NCI-H524 treated with DMSO at 0.1 percent for 48 hours (cell line): ENCODE measurements around the gene PIK3AP1.

ENCODE experiments used
- DNase-seq: peaks from one replicate; lab custom pipeline; 2025; lab: John Stamatoyannopoulos, UW

The PIK3AP1 gene

GRCh38 chr10:96642973-96643372, 77.3 kb downstream of the PIK3AP1 start:
- peak; percentile 0 for DNase-seq

DNA sequence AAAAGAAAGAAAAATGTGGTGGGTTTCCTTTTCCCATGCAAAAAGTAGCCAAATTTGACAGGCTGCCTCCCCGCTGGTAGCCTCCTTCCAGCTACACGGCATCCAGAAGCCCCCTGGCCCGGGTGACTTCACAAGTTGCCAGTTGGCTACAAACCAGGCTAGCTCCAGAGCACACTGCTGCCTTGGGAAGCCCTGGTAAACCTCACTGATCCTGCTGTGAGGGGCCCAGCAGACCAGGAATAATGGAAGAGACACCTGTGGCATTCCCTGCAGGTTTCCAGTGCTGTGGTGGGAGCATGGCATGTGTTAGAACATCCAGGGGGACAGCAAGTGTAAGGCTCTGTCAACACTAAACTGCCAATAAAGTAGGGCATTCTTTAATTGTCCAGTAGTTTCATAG, 77.8 kb downstream of the PIK3AP1 start:
- no peak for DNase-seq

- no peak for DNase-seq
Measured at GRCh38 chr10:96641396-96642295, 78.7 kb downstream of the PIK3AP1 start.

DNA sequence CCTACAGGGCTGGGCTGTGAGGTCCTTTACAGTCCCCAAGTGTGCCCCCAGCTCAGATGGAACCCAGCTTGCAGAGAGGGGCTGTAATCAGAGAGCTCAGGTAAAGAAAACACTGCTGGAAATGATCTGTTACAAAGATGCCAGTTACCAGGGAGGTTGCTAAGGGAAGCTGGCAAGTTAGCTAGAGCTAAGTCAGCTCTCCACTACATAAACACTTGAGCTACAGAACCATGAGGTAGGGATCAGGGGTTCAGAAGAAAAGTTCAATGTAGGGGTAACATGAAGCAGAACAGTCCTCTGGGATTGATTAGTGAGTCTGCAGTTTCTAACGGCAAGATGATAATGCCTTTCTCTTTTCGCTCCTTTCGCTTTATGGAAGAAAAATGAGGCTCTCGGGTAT, 80.4 kb downstream of the PIK3AP1 start:
- DNase-seq, result no peak

DNA sequence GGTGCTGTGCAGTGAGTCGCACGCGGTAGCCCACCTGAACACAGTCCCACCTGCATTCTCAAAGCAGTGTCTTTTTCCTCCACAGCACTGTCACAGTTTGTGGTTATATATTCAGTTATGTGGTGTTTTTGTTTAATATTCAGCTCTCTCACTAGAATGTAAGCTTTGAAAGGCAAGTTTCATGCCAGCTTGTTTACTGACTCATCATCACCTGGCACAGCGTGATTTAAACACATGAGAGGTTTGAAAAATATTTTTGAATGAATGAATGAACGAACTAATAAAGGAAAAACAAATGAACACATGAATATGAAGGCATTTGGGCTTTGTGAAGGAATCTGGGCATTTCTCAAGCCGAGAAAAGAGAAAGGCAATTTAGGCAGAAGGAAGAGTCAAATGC, 81.6 kb downstream of the PIK3AP1 start:
- DNase-seq, result no peak

DNA sequence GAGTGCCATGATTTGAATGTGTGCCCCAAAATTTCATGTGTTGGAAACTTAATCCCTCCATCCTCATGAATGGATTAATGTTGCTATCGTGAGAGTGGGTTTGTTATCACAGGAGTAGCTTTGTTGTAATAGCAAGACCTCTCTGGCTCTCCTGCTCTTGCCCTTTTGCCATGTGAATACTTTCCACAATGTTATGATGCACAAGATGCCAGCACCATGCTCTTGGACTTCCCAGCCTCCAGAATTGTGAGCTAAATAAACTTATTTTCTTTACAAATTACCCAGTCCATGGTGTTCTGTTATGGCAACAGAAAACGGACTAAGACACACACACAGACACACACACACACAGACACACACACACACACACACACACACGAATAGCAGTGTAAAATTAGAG, 82.2 kb downstream of the PIK3AP1 start:
- no peak for DNase-seq

DNA sequence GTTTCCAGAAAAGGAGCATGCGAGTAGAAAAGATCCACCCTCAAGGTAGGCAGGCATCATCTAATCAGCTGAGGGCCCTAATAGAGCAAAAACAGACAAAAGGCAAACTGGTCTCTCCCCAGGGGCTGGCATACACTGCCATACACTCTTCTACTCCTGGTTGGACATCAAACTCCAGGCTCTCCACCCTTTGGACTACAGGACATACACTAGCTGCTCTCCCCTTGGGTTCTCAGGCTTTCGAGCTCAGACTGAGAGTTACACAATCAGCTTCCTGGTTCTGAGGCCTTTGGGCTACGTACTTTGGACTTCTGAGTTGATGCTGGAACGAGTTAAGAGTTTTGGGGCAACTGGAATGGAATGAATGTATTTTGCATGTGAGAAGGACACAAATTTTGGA, 82.6 kb downstream of the PIK3AP1 start:
- no peak for DNase-seq

GRCh38 chr10:96636551-96636950, 83.8 kb downstream of the PIK3AP1 start:
- DNase-seq, result no peak

DNA sequence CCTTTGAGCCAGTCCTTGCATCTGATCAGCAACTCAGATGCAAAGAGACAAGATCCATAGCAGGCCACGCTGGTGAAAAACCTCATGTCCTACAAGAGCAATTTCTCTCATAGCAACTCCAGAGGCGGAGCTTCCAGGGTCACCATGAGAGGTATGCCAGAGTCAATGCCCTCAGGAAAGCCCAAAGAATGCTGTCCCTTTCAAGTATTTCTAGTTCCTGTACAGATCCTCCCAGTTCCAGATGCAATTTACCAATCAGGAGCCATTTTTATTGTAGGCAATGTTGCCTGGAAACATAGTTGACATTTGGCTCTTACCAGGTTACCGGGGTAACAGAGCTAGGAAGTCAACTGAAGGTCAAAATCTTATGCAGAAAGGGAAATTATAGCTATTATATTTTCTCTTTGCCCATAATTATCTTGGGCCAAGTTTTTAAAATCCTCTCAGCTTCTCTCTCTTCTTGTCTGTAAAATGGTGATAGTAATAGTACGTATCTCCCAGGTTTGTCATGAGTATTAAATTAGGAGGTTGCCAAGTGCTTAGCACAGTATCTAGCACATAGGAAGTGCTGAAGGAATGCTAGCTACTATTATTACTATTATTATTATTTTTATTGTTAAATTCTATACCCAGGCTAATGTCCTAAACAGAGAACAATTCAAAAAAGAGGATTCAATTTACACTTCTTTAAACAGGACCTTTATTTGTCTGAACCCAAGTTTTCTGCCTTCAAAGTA, 87.2 kb downstream of the PIK3AP1 start:
- no peak for DNase-seq

DNA sequence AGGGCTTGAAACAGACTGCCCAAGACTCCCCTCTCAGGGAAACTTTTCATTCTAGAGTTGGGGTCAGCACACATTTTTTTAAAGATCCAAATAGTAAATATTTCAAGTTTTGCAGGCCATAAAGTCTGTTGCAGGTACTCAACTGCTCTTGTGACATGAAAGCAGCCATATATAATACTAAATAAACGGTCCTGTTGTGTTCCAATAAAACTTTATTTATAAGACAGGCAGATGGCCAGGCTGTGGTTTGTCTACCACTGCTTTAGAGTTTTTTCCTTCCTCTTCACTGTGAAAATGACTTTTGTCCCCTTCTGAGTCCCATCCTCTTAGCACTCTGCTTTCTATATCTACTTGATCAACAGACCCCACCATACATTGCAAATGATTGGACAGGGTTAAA, 93.0 kb downstream of the PIK3AP1 start:
- DNase-seq, result no peak

DNA sequence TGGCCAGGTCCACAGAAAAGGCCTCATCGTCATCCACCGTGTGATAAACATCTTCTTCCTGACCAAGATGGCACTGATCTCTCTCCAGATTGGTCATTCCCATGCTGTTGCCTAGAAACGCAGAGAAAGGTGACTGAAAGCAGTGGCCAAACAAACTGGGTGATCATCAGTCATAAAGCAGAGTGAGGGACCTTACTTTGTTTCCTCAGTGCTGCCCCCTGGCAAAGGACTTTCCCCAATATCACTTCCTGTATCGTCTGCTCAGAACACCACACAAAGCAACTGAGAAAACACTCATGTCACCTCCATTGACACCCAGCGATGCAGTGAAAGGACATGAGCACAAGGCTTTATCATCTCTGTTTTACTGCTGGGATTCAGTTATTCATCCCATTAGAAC, 93.5 kb downstream of the PIK3AP1 start:
- no peak for DNase-seq

DNA sequence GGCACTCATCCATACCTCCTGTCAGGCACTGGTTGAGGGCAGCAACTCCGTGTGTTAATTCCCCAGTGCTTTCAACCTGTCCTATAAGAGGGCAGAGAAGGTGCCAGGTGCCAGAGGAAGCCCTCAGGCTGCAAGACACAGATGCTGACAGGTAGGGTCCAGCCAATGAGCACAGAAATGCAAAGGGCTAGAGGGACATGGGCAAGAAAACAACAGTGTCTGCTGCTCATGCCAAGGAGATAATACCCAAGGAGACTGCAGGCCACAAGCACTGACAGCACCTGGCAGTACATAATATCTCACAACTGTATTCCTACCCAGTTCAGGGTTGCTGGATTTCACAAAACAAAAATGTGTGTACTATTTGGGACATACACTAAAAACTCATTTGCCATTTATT, 95.1 kb downstream of the PIK3AP1 start:
- no peak for DNase-seq

- no peak for DNase-seq
Measured at GRCh38 chr10:96622013-96622787, 98.1 kb downstream of the PIK3AP1 start.

DNA sequence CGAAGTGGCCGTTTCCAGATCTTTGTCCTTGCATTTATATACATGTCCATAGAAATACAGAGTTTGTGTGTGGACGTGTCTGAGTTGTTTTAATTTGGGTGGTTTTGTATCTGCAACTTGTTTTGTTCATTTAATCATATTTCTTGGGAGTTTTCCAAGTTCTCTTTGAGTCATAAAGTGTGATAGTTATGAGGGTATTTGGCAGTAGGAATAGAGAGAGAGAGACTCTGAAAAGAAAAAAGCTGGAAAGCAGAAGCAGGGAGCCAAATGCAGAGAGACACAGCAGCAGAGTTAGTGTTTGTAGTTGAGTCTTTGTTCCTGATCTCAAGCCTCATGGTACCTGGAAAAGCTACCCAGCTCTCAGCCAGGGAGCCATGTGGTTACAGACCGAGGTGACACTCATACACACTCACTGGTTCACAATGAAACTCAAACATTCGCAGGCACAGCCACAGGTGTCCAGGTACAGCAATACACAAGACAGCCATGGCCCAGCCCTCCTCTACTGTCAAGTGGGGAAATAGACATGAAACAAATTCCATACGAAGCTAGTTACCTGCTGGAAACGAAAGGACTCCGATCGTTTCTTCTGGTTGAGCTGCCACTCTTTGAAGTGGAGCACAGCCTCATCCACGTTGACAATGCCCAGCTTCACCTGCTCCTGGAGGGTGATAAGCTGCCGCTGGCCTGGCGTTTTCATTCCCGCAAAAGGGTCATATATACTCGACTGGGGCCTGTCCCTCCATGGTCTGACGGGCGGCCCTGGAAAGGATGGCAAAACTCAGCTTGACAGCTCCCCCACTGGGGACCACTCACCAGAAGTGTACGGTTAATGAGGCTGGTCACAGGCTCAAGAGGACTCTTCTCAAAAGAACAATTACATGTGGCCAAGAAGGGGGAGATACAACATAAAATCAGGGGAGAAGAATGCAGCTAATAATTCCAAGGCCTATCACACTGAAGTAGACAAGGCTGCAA, 100.2 kb downstream of the PIK3AP1 start:
- DNase-seq, result no peak

- DNase-seq, result peak; percentile 65
Measured at GRCh38 chr10:96619120-96619519, 101.2 kb downstream of the PIK3AP1 start.

- peak; percentile 52 for DNase-seq
Measured at GRCh38 chr10:96618653-96619052, 101.7 kb downstream of the PIK3AP1 start.

- DNase-seq, result no peak
Measured at GRCh38 chr10:96616961-96617360, 103.4 kb downstream of the PIK3AP1 start.

- DNase-seq, result no peak
Measured at GRCh38 chr10:96614515-96614914, 105.8 kb downstream of the PIK3AP1 start.

DNA sequence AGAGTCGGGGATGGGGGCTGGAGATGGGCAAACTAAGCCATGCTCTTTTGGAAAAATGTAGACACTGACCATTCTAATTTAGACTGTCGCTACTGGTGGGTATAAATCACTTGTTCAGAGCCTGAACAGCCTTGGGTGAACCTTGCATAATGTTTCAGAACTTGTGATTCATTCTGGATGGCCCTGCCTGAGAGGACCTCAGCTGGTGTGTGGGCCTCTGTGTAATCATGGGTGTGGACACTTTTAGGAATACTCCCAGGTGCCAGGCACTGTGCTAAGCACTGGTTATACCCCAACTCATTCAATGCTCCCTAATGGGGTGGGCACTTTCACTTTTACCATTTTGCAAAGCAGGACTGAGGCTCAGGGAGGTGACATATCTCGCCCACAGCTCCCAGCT, 106.7 kb downstream of the PIK3AP1 start:
- no peak for DNase-seq

DNA sequence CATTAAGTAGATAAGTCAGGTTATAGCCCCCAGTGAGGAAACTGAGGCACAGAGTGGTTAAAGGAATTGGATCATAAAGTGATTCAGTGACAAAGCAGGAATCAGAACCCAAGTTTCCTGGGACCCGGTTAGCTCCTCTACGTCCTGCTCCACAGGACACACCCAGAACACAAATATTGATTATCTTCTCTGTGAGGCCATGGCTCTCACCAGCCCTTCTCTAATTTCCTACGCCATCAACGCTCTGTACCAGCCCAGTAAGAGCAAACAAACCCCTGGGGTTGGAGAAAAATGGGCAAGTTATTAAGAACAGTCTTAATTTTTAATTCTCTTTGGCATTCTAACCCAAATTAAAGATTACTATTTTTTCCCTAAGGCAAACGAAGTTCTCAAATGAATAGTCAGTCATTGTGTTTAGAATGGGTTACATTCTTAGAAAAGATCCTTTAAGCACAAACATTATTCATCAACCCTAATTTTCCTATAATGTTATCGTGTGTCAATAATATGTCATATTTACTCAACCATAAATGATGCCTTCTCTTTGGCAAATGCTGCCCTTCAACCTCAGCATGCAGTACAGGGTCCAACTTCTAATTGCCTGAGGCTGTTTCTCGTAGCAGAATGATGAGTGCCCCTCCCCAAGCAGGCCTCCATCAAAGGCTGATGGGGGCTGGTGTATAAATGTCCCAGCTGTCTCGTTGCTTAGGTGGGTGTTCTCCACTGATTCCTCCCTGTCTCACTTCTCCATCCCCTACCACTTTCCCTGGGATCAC, 108.1 kb downstream of the PIK3AP1 start:
- no peak for DNase-seq

DNA sequence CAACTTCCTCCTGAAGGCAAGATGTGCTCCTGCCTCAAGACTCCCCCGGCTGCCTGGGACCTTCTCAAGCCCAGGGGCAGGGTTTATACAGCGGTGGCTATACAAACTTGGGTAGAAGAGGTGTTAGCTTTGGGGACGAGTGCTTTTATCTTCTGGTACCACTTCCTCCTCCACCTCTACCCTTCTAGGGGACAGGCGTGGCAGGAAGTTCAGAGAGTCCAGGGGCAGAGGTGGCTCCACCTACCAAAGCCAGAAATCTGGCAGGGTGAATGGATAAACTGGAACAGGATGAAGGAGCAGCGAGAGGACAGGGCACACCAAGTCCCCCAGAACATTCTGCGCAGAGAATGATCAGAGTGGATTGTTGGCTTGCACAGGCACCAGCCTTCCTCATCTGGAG, 109.5 kb downstream of the PIK3AP1 start:
- no peak for DNase-seq
